Activated CD4-positive, alpha-beta T cell treated with anti-CD3 and anti-CD28 coated beads, Interleukin-2, amount 10 ng/mL, durations not matched to agents 7 days and 5 days (primary cell): ENCODE results near the gene SSRP1. TPM values are rescaled to one million over a fixed set of nuclear protein-coding genes. Genes with fewer than 3 reads are reported as not detected.
"Not testable (repeated sequence)": the region's sequence is repeated elsewhere in the genome, so short reads cannot be mapped to it uniquely, and the experiment has no call there.

Experiments used
- CTCF ChIA-PET: fragments of 350-600 bp; sonication (Branson Sonifier 250); formaldehyde crosslinking; loops from one replicate; lab custom pipeline; 2021; ENCODE audit warnings: antibody characterized with exemption; lab: Charles Lee
- POLR2A ChIA-PET: fragments of 350-600 bp; sonication (Branson Sonifier 250); formaldehyde crosslinking; loops from one replicate; lab custom pipeline; 2021; ENCODE audit warnings: antibody characterized with exemption; lab: Charles Lee
- DNase-seq: peaks from one replicate; pipeline ENCODE4 v3.0.0-alpha.2; 2020
- H3K27ac Mint-ChIP-seq: one replicate; pipeline ENCODE4 v1.8.0; 2021; ENCODE audit warnings: mild to moderate bottlenecking, moderate library complexity, mixed read lengths
- H3K27me3 Mint-ChIP-seq: one replicate; pipeline ENCODE4 v1.8.0; 2021; ENCODE audit warnings: mixed read lengths
- H3K36me3 Mint-ChIP-seq: one replicate; pipeline ENCODE4 v1.8.0; 2021; ENCODE audit warnings: low read depth, mixed read lengths
- H3K4me1 Mint-ChIP-seq: one replicate; pipeline ENCODE4 v1.8.0; 2021; ENCODE audit warnings: mixed read lengths
- H3K4me3 Mint-ChIP-seq: one replicate; pipeline ENCODE4 v1.8.0; 2021; ENCODE audit warnings: mild to moderate bottlenecking, moderate library complexity, mixed read lengths
- H3K9me3 Mint-ChIP-seq: one replicate; pipeline ENCODE4 v1.8.0; 2021; ENCODE audit warnings: mixed read lengths
- total RNA-seq, 2 experiments: library from RNA; stranded (reverse); gene quantifications; one replicate each; pipeline ENCODE4 v1.2.3, GENCODE V29; 2021

Gene SSRP1
- total RNA-seq, 2 experiments from 2014 or later, result 165 to 175 TPM

GRCh38 chr11:57368106-57368844, 32.6 kb upstream of the SSRP1 start:
- no peaks in the 10 kb centered on the region for H3K4me1 Mint-ChIP-seq
- H3K4me3 Mint-ChIP-seq, result no peak overlapping the region
- no peaks in the 10 kb centered on the region for H3K27me3 Mint-ChIP-seq
- POLR2A ChIA-PET, result no interaction called here
- H3K27ac Mint-ChIP-seq, result peak overlapping the region; percentile 19
- CTCF ChIA-PET, result interaction anchor here (0.6 to 1.0 kb wide), 2 partner anchors 10 to 18 kb away, joined by 3 to 4 read pairs; no protein-coding TSS in a partner anchor
- DNase-seq, result no peak
- H3K36me3 Mint-ChIP-seq, result no peaks in the 10 kb centered on the region
- H3K9me3 Mint-ChIP-seq, result no peaks in the 10 kb centered on the region

DNA sequence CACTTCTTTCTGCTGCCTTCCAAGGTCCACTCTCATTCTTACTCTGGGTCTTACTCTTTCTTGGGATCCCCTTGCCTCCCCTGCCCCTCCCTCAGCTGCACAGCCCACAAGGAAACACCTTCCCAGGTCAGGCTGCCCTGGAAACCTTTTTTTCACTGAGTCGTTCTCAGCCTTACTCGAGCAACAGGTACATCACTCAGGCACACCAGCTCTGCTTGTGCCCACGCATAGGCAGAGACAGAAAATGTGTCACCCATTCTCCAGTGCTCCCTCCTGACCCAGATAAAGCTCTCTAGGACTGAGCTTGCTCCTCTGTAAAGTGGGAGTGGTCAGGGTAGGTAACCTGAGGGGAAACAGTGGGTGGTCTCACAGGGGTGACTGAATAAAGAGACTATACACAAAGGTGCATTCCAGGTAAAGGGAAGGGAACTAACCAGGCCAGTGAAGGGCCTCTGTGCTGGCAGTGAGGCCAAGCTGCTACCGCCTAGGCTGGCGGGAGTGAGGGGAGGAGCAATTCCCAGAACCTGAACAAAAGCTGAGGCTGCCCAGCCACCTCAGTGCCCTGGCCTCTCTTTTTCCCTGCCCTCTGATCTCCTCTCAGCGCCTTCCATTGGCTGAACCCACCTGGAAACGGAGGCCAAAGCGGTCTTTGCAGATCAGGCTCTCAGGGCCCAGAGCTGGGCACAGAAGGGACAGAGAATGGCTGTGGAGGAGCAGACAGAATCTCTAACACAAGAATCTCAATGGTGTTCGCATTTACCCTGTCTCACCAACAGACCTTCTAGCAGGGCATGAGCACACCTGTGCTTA, 29.4 kb upstream of the SSRP1 start:
- Mint-ChIP-seq H3K36me3 (no peaks in the 10 kb centered on the region), H3K27ac (no peak overlapping the region), H3K4me3 (no peak overlapping the region), H3K9me3 (no peaks in the 10 kb centered on the region), H3K27me3 (no peaks in the 10 kb centered on the region), H3K4me1 (no peaks in the 10 kb centered on the region)
- CTCF ChIA-PET, result interaction anchor here (0.8 to 1.3 kb wide), 2 partner anchors 28 to 81 kb away, joined by 3 read pairs; no protein-coding TSS in a partner anchor
- POLR2A ChIA-PET, result no interaction called here
- no peak for DNase-seq

- DNase-seq, result no peak
- no peaks in the 10 kb centered on the region for H3K4me1 Mint-ChIP-seq
- no peaks in the 10 kb centered on the region for H3K27me3 Mint-ChIP-seq
- no peak overlapping the region for H3K4me3 Mint-ChIP-seq
- H3K36me3 Mint-ChIP-seq, result no peaks in the 10 kb centered on the region
- no peaks in the 10 kb centered on the region for H3K9me3 Mint-ChIP-seq
- H3K27ac Mint-ChIP-seq, result no peak overlapping the region
- CTCF ChIA-PET, result interaction anchor here (1.2 to 1.7 kb wide), 3 partner anchors 10 to 30 kb away, joined by 3 to 4 read pairs (median 3); no protein-coding TSS in a partner anchor
- POLR2A ChIA-PET, result no interaction called here
Measured at GRCh38 chr11:57363131-57364080, 27.7 kb upstream of the SSRP1 start.

GRCh38 chr11:57361926-57362325, 26.2 kb upstream of the SSRP1 start:
- no peaks in the 10 kb centered on the region for H3K4me1 Mint-ChIP-seq
- no peaks in the 10 kb centered on the region for H3K9me3 Mint-ChIP-seq
- H3K27me3 Mint-ChIP-seq, result no peaks in the 10 kb centered on the region
- H3K27ac Mint-ChIP-seq, result no peak overlapping the region
- H3K4me3 Mint-ChIP-seq, result no peak overlapping the region
- no peaks in the 10 kb centered on the region for H3K36me3 Mint-ChIP-seq
- ChIA-PET POLR2A (no interaction called here), CTCF (interaction anchor here (0.6 to 1.7 kb wide), 4 partner anchors 11 to 341 kb away, joined by 3 to 4 read pairs (median 3); no protein-coding TSS in a partner anchor)
- DNase-seq, result no peak

DNA sequence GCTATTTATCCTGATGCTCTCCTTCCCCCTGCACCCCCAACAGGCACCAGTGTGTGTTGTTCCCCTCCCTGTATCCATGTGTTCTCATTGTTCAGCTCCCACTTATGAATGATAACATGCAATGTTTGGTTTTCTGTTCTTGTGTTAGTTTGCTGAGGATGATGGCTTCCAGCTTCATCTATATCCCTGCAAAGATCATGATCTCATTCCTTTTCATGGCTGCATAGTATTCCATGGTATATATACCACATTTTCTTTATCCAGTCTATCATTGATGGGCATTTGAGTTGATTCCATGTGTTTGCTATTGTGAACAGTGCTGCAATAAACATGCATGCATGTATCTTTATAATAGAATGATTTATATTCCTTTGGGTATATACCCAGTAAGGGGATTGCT, 25.7 kb upstream of the SSRP1 start:
- H3K27me3 Mint-ChIP-seq, H3K4me3 Mint-ChIP-seq, H3K36me3 Mint-ChIP-seq, H3K9me3 Mint-ChIP-seq, H3K27ac Mint-ChIP-seq, POLR2A ChIA-PET, DNase-seq, H3K4me1 Mint-ChIP-seq: not testable (repeated sequence)
- CTCF ChIA-PET, result interaction anchor here (0.9 kb wide), 1 partner anchor 132 kb away, joined by 3 read pairs; no protein-coding TSS in a partner anchor

GRCh38 chr11:57360991-57361390, 25.3 kb upstream of the SSRP1 start:
- H3K4me3 Mint-ChIP-seq, result no peak overlapping the region

GRCh38 chr11:57359896-57360690, 24.4 kb upstream of the SSRP1 start:
- POLR2A ChIA-PET, result no interaction called here
- no peaks in the 10 kb centered on the region for H3K9me3 Mint-ChIP-seq
- no peak overlapping the region for H3K27ac Mint-ChIP-seq
- no peaks in the 10 kb centered on the region for H3K36me3 Mint-ChIP-seq
- CTCF ChIA-PET, result interaction anchor here (0.9 to 1.4 kb wide), 3 partner anchors 14 to 133 kb away, joined by 3 to 8 read pairs (median 4); no protein-coding TSS in a partner anchor
- peaks cover 4% of the 10 kb centered on the region for H3K4me1 Mint-ChIP-seq
- DNase-seq, result no peak
- no peak overlapping the region for H3K4me3 Mint-ChIP-seq
- H3K27me3 Mint-ChIP-seq, result peaks cover 9% of the 10 kb centered on the region

More at GRCh38 chr11:57360991-57361390, 25.3 kb upstream of the SSRP1 start:
- Mint-ChIP-seq H3K9me3 (no peaks in the 10 kb centered on the region), H3K4me1 (peaks cover 4% of the 10 kb centered on the region), H3K27me3 (peaks cover 8% of the 10 kb centered on the region), H3K27ac (no peak overlapping the region), H3K36me3 (no peaks in the 10 kb centered on the region)
- DNase-seq, result no peak
- POLR2A ChIA-PET, result no interaction called here
- CTCF ChIA-PET, result interaction anchor here (0.6 to 1.3 kb wide), 3 partner anchors 81 to 132 kb away, joined by 3 to 8 read pairs (median 3); no protein-coding TSS in a partner anchor

DNA sequence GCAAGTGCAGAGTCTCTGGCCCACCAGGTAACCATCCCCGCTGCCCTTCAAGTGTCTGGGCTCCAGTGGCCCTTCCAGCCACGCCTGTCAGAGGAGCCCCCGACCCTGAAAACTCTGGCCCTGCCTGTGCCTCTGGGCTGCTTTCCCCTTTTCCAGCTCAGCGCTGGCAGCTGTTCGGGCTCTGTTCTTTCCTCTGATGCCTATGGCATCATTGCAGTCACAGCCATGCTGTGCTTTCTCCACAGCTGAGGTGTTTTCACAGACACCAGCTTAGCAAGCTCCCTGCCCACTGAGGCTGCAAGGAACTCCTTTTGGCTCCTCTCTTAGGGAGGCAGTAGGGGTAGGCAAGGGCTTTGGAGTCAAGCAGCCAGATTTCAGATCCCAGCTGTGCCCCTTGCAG, 23.7 kb upstream of the SSRP1 start:
- ChIA-PET POLR2A (no interaction called here), CTCF (interaction anchor here (1.3 to 1.4 kb wide), 2 partner anchors 13 to 98 kb away, joined by 4 to 8 read pairs; no protein-coding TSS in a partner anchor)
- H3K27me3 Mint-ChIP-seq, result peaks cover 10% of the 10 kb centered on the region

GRCh38 chr11:57358991-57359390, 23.3 kb upstream of the SSRP1 start:
- CTCF ChIA-PET, result interaction anchor here (1.4 kb wide), 1 partner anchor 13 kb away, joined by 4 read pairs; no protein-coding TSS in a partner anchor
- POLR2A ChIA-PET, result no interaction called here
- H3K9me3 Mint-ChIP-seq, result no peaks in the 10 kb centered on the region

More for the DNA sequence above, 23.7 kb upstream of the SSRP1 start:
- Mint-ChIP-seq H3K9me3 (no peaks in the 10 kb centered on the region), H3K4me1 (peaks cover 4% of the 10 kb centered on the region), H3K27ac (no peak overlapping the region), H3K36me3 (no peaks in the 10 kb centered on the region), H3K4me3 (no peak overlapping the region)
- no peak for DNase-seq

GRCh38 chr11:57358543-57358961, 22.9 kb upstream of the SSRP1 start:
- Mint-ChIP-seq H3K4me1 (peaks cover 4% of the 10 kb centered on the region), H3K36me3 (no peaks in the 10 kb centered on the region), H3K9me3 (no peaks in the 10 kb centered on the region), H3K27me3 (peaks cover 11% of the 10 kb centered on the region), H3K27ac (no peak overlapping the region), H3K4me3 (no peak overlapping the region)
- POLR2A ChIA-PET, result no interaction called here
- DNase-seq, result no peak
- CTCF ChIA-PET, result no interaction called here

More at GRCh38 chr11:57358991-57359390, 23.3 kb upstream of the SSRP1 start:
- H3K4me3 Mint-ChIP-seq, result no peak overlapping the region
- DNase-seq, result no peak
- H3K36me3 Mint-ChIP-seq, result no peaks in the 10 kb centered on the region
- H3K4me1 Mint-ChIP-seq, result peaks cover 4% of the 10 kb centered on the region
- H3K27me3 Mint-ChIP-seq, result peaks cover 11% of the 10 kb centered on the region
- no peak overlapping the region for H3K27ac Mint-ChIP-seq

DNA sequence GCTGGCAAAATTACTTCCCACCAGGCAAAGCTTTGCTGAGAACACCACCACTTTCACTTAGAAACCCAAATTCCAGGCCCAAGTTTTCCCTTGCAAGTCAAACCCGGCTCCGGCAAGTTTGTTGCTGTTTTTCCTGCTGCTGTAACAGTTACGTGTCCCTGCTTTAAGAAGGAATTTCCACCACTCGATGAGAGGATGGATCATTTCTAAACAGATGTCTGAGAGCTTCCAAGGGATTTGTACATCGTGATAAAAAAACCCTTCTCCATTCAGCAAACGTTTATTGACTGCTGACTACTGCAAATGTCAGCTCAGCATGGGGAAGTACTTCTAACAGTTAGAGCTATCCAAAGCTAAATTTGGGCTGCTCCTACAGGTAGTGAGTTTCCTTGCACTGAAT, 22.2 kb upstream of the SSRP1 start:
- Mint-ChIP-seq H3K36me3 (no peaks in the 10 kb centered on the region), H3K4me3 (no peak overlapping the region), H3K27ac (no peak overlapping the region), H3K4me1 (peaks cover 4% of the 10 kb centered on the region), H3K27me3 (peaks cover 16% of the 10 kb centered on the region), H3K9me3 (no peaks in the 10 kb centered on the region)
- DNase-seq, result no peak
- CTCF ChIA-PET, result no interaction called here
- POLR2A ChIA-PET, result no interaction called here
